HG02678 (cell line): ENCODE measurements around the gene QSOX2.

ENCODE experiments used
- ATAC-seq: cut with Tn5 transposase; IDR thresholded peaks from one replicate; pipeline ENCODE4 v1.9.1; 2021; ENCODE audit warnings: mild to moderate bottlenecking, moderate library complexity; ENCODE audit not compliant: unreplicated experiment

Gene QSOX2

GRCh38 chr9:136179761-136180160 is 65.9 kb downstream of the QSOX2 start:
- no peak for ATAC-seq

- no peak for ATAC-seq
Observed at GRCh38 chr9:136179101-136179616, 66.5 kb downstream of the QSOX2 start.

- ATAC-seq, result no peak
Observed at GRCh38 chr9:136178773-136179075, 66.9 kb downstream of the QSOX2 start.

- ATAC-seq, result no peak
Observed at GRCh38 chr9:136178061-136178772, 67.4 kb downstream of the QSOX2 start.

GRCh38 chr9:136177224-136177623 is 68.4 kb downstream of the QSOX2 start:
- no peak for ATAC-seq

- ATAC-seq, result no peak
Observed at GRCh38 chr9:136175616-136176197, 69.9 kb downstream of the QSOX2 start.

DNA sequence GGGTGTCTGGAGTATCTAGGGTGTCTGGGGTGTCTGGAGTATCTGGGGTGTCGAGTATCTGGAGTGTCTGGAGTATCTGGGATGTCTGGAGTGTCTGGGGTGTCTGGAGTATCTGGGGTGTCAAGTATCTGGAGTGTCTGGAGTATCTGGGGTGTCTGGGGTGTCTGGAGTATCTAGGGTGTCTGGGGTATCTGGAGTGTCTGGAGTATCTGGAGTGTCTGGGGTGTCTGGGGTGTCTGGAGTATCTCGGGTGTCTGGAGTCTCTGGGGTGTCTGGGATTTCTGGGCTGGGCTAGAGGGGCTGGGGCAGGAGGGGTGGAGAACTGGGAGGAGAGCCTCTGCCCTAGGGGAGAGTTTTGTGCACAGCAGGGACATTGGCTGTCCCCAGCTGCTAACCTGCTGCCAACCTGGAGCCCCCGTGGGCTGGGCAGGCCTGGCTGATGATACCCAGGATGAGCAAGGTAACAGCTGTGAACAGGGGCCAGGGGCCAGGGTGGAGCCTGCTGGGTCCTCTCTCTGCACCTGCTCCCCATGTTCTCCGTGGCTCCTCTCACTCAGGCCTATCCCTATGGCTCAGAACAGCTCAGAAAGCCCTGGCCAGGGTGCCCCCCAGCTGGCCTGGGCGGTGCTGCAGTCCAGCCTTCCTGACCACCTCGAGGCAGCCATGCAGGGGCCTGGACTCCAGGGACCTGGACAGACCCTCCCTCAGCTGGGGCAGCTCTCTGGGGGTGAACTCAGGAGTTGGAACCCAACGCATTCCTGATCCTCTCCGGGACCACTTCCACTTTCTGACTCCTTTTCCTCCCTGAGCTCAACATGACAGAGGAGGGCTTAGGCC is 70.6 kb downstream of the QSOX2 start:
- ATAC-seq, result no peak

DNA sequence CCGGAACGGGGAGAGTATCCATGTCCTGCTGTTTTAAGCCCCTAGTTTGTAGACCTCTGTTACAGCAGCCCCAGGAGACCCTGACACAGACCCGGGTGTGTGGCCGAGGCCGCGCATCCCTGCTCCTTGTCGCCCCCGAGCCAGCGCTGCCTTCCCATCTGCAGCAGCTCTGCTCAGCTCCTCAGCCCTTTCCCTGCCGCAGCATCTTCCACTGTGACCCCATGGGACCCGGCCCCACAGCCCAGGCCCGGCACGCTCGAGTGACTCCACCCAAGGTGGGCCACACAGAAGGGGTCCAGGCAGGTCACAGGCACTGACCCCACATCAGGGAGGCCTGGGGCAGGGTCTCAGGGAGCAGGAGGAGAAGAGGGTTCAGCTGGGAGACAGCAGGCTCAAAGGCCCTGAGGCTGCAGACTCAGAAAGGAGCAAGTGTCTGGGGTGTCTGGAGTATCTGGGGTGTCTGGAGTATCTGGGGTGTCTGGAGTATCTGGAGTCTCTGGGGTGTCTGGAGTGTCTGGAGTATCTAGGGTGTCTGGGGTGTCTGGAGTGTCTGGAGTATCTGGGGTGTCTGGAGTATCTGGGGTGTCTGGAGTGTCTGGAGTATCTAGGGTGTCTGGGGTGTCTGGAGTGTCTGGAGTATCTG is 71.8 kb downstream of the QSOX2 start:
- no peak for ATAC-seq

DNA sequence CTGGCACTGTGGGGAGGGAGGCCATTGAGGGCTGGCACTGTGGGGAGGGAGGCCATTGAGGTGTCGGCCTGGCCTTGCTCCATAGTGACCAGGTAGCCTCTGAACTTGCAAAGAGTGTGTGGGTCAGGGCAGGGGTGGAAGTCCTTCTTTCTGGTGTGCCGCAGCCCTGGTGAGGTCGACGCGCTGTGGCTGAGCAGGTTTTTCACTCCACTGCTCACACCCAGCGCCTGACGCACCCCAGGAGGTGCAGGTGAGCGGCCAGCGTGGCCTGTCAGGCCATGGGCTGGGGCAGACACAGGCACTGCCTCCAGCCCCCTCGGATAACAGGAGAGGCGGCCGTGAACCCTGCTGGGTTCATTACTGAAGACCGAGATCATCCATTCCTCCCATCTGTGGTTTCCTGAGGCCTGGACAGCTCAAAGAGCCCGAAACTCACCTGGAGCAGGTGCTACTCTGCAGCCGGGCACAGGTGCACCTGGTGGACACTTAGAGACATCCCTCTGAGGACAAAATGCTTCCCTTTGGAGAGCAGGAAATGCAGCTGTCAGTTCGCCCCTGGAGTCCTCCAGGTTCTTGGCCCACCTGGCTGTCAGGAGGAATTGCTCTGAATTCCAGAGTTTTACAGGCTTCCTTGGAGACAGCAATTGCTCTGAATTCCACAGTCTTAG is 73.1 kb downstream of the QSOX2 start:
- no peak for ATAC-seq

DNA sequence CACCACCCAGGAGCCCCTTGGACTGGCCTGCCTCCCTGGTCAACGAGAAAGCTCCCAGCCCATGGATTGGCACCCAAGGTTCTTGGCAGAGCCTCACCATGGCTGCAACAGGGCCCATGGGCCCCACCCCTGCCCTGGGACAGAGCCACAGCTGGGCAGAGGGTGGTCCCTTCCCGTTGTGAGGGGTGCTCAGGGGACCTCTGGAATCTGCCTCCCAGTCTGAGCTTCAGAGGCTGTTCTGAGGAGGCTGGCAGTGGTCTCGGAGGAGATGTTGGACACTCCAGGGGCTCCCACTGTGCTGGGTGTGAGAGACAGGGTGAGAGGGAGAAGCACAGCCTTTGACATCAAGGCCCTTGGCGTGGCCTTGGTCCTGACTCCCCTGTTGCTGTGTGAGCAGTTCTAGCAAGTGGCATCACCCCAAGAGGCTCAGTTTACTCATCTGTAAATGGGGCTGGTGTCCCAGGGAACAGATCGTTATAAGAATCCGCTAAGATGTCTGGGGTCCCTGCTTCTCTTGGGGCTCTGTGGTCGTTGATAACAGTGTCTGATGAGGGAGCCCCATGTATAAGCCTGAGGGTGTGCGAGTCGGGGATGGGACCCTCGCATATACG is 73.7 kb downstream of the QSOX2 start:
- no peak for ATAC-seq

DNA sequence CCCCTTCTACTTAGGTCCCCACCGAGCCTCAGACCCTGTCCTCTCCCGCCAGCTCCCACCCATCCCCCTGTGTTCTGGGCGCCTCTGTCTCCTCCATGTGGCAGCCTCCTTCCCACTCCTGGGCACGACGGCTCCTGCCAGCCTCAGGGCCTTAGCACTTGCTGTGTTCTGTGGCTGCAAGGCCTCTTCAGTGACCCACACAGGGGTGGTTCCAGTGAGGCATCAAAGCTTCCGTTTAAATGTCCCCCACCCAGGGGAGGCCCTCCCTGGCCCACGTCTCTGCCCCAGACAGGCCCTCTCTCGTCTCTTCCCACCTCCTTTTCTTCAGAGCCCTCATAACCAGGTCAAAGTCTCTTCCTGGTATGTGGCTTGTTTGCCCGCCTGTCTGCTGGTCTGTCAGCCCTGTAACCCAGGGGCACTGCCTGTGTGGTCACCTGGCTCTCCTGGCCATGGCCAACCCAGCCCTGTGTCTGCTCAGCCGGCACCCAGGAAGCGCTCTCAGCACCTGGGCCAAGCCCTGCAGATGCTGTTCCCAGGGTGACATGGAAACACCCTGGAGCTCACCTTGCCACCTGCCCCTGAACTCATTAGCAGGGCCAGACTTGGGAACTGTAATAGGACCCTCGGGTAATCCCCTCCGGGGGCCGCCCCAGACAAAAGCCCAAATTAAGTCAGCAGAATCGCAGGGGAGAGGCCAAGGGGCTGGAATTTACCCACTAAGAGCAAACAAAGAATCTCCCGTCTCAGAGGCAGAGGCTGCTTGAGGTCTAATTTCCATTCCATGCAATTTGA is 74.4 kb downstream of the QSOX2 start:
- ATAC-seq, result no peak

DNA sequence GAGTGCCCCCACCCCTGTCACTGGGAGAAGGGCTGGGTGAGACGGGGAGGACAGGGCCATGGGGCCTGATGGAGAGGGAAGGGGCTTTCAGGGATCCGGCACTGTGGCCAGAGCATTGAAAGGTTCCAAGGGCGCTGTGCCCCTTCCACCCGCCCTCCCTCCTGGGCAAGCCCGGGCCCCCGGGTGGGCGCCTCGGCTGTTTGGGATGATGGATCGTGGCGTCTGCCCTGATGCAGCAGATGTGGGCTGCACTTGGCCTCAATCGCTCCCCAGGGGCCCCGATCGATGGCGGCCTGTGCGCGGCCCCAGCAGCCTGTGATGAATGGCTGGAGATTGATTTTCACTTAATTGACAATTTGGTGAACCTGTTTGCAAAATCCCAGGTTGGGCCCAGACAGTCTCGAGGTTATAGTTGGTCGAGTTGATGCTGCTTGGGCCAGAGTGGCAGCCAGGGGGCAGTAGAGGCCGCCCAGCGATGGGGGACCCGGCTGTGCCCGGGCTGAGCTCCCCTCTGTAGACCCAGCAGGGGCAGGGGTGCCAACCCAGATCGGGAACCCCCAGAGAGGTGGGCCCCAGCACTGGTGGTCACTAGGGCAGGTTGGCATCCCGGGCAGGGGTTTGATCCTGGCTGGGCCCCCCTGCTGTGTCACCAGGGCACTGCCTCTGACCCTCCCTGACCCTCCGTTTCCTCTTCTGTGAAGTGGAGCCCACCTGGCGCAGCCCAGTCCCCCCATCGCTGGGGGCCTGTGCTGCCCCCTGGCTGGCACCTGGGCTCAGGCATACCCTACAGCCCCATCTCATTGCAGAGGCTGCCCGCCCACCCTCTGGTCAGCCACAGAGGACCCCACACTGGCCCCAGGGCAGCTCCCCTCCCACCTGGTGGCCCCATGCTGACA is 75.4 kb downstream of the QSOX2 start:
- ATAC-seq, result no peak

DNA sequence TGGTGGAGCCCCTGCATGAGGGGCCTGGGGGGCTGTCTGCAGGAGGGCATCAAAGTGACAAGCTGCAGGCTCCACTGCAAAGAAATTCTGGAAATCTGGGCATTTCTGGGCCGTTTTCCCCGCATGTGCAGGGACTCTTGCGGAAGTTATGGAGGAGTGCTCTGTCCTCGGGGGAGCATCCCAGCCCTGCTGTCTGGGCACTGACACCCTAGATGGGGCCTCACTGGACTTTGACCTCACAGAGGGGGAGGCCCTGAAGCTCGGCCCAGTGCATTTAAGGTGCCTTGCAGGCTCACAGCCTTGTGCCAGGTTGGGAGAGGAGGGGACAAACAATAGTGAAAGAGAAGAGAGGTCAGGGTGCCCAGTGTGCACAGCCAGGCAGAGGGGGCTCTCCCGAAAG is 76.1 kb downstream of the QSOX2 start:
- no peak for ATAC-seq

- ATAC-seq, result no peak
Observed at GRCh38 chr9:136163248-136163850, 82.3 kb downstream of the QSOX2 start.

DNA sequence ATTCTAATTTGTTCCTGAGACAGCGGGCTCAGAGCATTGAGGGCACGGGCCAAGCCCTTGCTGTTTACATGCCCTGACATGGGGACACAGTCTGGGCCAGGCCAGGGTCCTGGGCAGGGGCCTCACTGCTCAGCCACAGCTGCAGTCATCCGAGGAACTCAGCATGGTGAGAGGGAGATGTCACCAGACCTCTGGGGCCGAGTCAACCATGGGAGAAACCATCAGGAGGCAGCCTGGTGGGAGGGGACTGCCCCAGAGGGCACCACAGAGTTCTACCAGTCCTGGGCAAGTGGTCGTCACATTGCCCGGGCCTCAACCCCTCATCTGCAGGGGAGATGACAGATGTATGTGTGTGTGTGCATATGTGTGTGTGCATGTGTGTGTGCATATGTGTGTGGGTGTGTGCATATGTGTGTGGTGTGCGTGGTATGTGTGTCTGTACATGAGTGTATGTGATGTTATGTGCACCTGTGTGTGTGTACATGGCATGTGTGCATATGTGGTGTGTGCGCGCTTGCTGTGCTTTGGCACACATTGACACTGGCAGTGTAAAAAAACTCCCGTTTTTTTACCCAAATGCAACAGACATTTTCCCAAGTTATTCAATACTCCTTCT is 84.5 kb downstream of the QSOX2 start:
- no peak for ATAC-seq

DNA sequence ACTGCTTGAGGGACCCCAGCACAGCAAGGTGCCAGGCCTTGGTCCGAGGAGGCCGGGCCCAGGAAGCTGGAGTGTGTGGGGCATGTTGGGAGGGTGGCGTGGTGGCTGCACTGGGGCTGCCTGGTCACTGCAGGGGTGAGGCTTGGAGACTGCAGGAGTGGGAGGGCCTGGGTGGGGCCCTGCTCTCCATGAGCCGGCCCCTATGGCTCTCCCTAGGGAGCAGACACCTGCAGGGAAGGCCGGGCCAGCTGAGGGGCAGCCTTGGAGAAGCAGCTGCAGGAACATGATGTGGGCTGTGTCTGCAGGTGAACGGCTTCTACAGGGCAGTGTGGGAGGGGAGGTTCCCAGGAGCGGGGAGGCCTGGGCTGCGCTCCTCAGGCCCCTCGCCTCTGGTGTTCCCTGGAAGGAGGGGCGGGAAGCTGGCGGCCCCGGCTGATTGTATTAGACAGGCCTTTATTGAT is 85.2 kb downstream of the QSOX2 start:
- ATAC-seq, result no peak

GRCh38 chr9:136159851-136160250 is 85.8 kb downstream of the QSOX2 start:
- no peak for ATAC-seq
